ENCODE measurements around the gene TTC27. TPM values are rescaled to one million over a fixed set of nuclear protein-coding genes. Genes with fewer than 3 reads are reported as not detected.

Gene TTC27
- total and polyA plus RNA-seq, 2 of the 13 experiments (the other 11 are each of a cell fraction or from before 2014, with no cell fraction given) = 26.7 to 44.7 TPM

GRCh38 chr2:32627441-32627813 lies 423 bp upstream of the TTC27 start (continued):
- TF ChIP-seq ZBTB40 (IDR thresholded peaks at IDR 0.05) (no peak), ZBTB40 (CRISPR knock-in tag; IDR thresholded peaks at IDR 0.05) (0 out of 2 replicates have a peak, but pooled peaks have one; percentile 9), KAT8 (CRISPR knock-in tag; IDR thresholded peaks at IDR 0.05) (no peak)

DNA sequence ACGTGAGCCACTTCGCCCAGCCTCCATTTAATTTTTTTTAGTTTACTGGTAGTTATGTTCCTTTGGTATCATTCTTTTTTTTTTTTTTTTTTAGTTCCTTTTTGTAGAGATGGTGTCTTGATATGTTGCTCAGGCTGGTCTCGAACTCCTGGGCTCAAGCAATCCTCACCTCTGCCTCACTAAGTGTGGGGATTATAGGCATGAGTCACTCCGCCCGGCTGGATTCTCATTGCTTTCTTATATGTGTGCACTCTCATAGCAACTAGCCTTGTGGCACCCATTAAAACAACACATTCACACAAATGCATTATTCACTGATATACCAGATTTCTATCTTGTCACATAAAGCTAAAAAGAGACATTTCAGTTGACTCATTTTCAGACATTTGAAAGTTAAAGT lies 4.2 kb downstream of the TTC27 start:
- WGBS (ENCODE audit: low lambda C conversion rate) = 93% methylated on average over 5 of the region's 5 CpGs
- ChIA-PET POLR2A (no interaction called here), CTCF (ENCODE audit: low intra/inter-chr PET ratio, low total read pairs) (no interaction called here)
- Histone ChIP-seq H3K4me1 (ENCODE audit: insufficient read depth, low read length) (peaks cover 25% of the 10 kb centered on the region), H3K27ac (ENCODE audit: extremely low read length, insufficient read depth, low read length) (no peak overlapping the region), H3K36me3 (replicated peaks in 1 of 2; ENCODE audit: control insufficient read depth in 1 of 2, insufficient read depth in 2 of 2, low read length in 2 of 2) (peaks cover 4 to 41% of the 10 kb centered on the region in 2 experiments), H3K27me3 (ENCODE audit: control insufficient read depth in 1 of 2, insufficient read depth in 2 of 2, low read length in 2 of 2) (peaks cover 0 to 4% of the 10 kb centered on the region in 2 experiments; a peak in 1 of 5 replicates), H3K9ac (ENCODE audit: insufficient read depth, low read depth, low read length) (no peak overlapping the region), H3K4me2 (ENCODE audit: low read depth, low read length) (no peak overlapping the region), H3K79me2 (ENCODE audit: insufficient read depth, low read length) (peaks cover 7% of the 10 kb centered on the region), H2AFZ (ENCODE audit: low read length) (no peak overlapping the region), H3K4me3 (replicated peaks in 1 of 3; ENCODE audit: insufficient read depth in 1 of 3, low read depth in 2 of 3, low read length in 3 of 3) (no peak overlapping the region), H3K9me3 (ENCODE audit: low read length) (no peaks in the 10 kb centered on the region), H4K20me1 (ENCODE audit: insufficient read depth, low read length) (no peaks in the 10 kb centered on the region)
- ATAC-seq = no peak
- intact Hi-C loops (cut with micrococcal nuclease; ENCODE audit: unreplicated experiment) (no loop called here), in situ Hi-C loops (cut with HindIII; ENCODE audit: extremely low pct_ligation_motif_present, low pct_unique_long_range_greater_than_20kb) (no loop called here)
- DNase-seq (ENCODE audit: low spot score) = no peak
- BruUV-seq (replicated peaks) = no TSS peak
- no peak for FAIRE-seq
- no peak for TF ChIP-seq ZSCAN21 (CRISPR knock-in tag; IDR thresholded peaks at IDR 0.05; ENCODE audit: borderline replicate concordance)
- TF ChIP-seq YY1 (IDR thresholded peaks at IDR 0.05; ENCODE audit: insufficient read depth, insufficient replicate concordance, low read depth, low read length) = no peak
- no peak for TF ChIP-seq ZNF44 (CRISPR knock-in tag; IDR thresholded peaks at IDR 0.05)
- TF ChIP-seq FOXA1 (IDR thresholded peaks at IDR 0.05) = no peak
- no peak for TF ChIP-seq FOXA1 (CRISPR knock-in tag; IDR thresholded peaks at IDR 0.05)
- no peak for TF ChIP-seq RFX1 (IDR thresholded peaks at IDR 0.05)
- no peak for TF ChIP-seq ZNF382 (CRISPR knock-in tag; IDR thresholded peaks at IDR 0.05; ENCODE audit: borderline replicate concordance)
- no peak for TF ChIP-seq ARID5B (CRISPR knock-in tag; IDR thresholded peaks at IDR 0.05)
- TF ChIP-seq ZNF10 (CRISPR knock-in tag; IDR thresholded peaks at IDR 0.05; ENCODE audit: borderline replicate concordance, low read depth) = no peak

Data from HepG2 (cell line).